ENCODE results near the gene CISD2. TPM values are rescaled to one million over a fixed set of nuclear protein-coding genes. Genes with fewer than 3 reads are reported as not detected.
"Not testable (repeated sequence)": the region's sequence is repeated elsewhere in the genome, so short reads cannot be mapped to it uniquely, and the experiment has no call there.

The CISD2 gene
- total RNA-seq, 1 donor: 11.9 TPM

GRCh38 chr4:102832667-102833066, 36.1 kb upstream of the CISD2 start:
- H3K4me3 ChIP-seq (ENCODE audit: low read length): no peak overlapping the region
- H3K4me1 ChIP-seq (ENCODE audit: insufficient read depth, low read length): peaks cover 11% of the 10 kb centered on the region
- no peaks in the 10 kb centered on the region for H3K27me3 ChIP-seq (ENCODE audit: insufficient read depth, low read length)
- no peaks in the 10 kb centered on the region for H3K9me3 ChIP-seq (ENCODE audit: low read depth, low read length)

- Histone ChIP-seq H3K4me1 (ENCODE audit: insufficient read depth, low read length) (no peaks in the 10 kb centered on the region), H3K4me3 (ENCODE audit: low read length) (no peak overlapping the region), H3K9me3 (ENCODE audit: low read depth, low read length) (no peaks in the 10 kb centered on the region), H3K27me3 (ENCODE audit: insufficient read depth, low read length) (no peaks in the 10 kb centered on the region)
Measured at GRCh38 chr4:102836596-102836995, 32.2 kb upstream of the CISD2 start.

GRCh38 chr4:102842367-102842766, 26.4 kb upstream of the CISD2 start:
- no peak overlapping the region for H3K4me3 ChIP-seq (ENCODE audit: low read length)
- H3K4me1 ChIP-seq (ENCODE audit: insufficient read depth, low read length): no peaks in the 10 kb centered on the region
- H3K9me3 ChIP-seq (ENCODE audit: low read depth, low read length): no peaks in the 10 kb centered on the region
- H3K27me3 ChIP-seq (ENCODE audit: insufficient read depth, low read length): no peaks in the 10 kb centered on the region

- Histone ChIP-seq H3K4me1 (ENCODE audit: insufficient read depth, low read length) (no peaks in the 10 kb centered on the region), H3K4me3 (ENCODE audit: low read length) (no peak overlapping the region), H3K27me3 (ENCODE audit: insufficient read depth, low read length) (no peaks in the 10 kb centered on the region), H3K9me3 (ENCODE audit: low read depth, low read length) (no peaks in the 10 kb centered on the region)
Measured at GRCh38 chr4:102843273-102843672, 25.5 kb upstream of the CISD2 start.

GRCh38 chr4:102843938-102844337, 24.9 kb upstream of the CISD2 start:
- H3K4me1 ChIP-seq (ENCODE audit: insufficient read depth, low read length): no peaks in the 10 kb centered on the region
- no peaks in the 10 kb centered on the region for H3K27me3 ChIP-seq (ENCODE audit: insufficient read depth, low read length)
- no peak overlapping the region for H3K4me3 ChIP-seq (ENCODE audit: low read length)
- no peaks in the 10 kb centered on the region for H3K9me3 ChIP-seq (ENCODE audit: low read depth, low read length)

- Histone ChIP-seq H3K4me3 (ENCODE audit: low read length) (no peak overlapping the region), H3K9me3 (ENCODE audit: low read depth, low read length) (no peaks in the 10 kb centered on the region), H3K27me3 (ENCODE audit: insufficient read depth, low read length) (no peaks in the 10 kb centered on the region), H3K4me1 (ENCODE audit: insufficient read depth, low read length) (no peaks in the 10 kb centered on the region)
Measured at GRCh38 chr4:102847687-102848086, 21.1 kb upstream of the CISD2 start.

- H3K27me3 ChIP-seq (ENCODE audit: insufficient read depth, low read length): no peaks in the 10 kb centered on the region
- H3K4me3 ChIP-seq (ENCODE audit: low read length): no peak overlapping the region
- no peaks in the 10 kb centered on the region for H3K9me3 ChIP-seq (ENCODE audit: low read depth, low read length)
- H3K4me1 ChIP-seq (ENCODE audit: insufficient read depth, low read length): no peaks in the 10 kb centered on the region
Measured at GRCh38 chr4:102849579-102850104, 19.1 kb upstream of the CISD2 start.

- H3K9me3 ChIP-seq (ENCODE audit: low read depth, low read length): no peaks in the 10 kb centered on the region
- H3K27me3 ChIP-seq (ENCODE audit: insufficient read depth, low read length): no peaks in the 10 kb centered on the region
- no peaks in the 10 kb centered on the region for H3K4me1 ChIP-seq (ENCODE audit: insufficient read depth, low read length)
- no peak overlapping the region for H3K4me3 ChIP-seq (ENCODE audit: low read length)
Measured at GRCh38 chr4:102850370-102850769, 18.4 kb upstream of the CISD2 start.

GRCh38 chr4:102858828-102859464, 9.8 kb upstream of the CISD2 start:
- no peak overlapping the region for H3K4me3 ChIP-seq (ENCODE audit: low read length)
- no peaks in the 10 kb centered on the region for H3K27me3 ChIP-seq (ENCODE audit: insufficient read depth, low read length)
- H3K4me1 ChIP-seq (ENCODE audit: insufficient read depth, low read length): peaks cover 20% of the 10 kb centered on the region
- H3K9me3 ChIP-seq (ENCODE audit: low read depth, low read length): peaks cover 16% of the 10 kb centered on the region

GRCh38 chr4:102860611-102861324, 8.0 kb upstream of the CISD2 start:
- H3K4me3 ChIP-seq (ENCODE audit: low read length): no peak overlapping the region
- H3K9me3 ChIP-seq (ENCODE audit: low read depth, low read length): peaks cover 16% of the 10 kb centered on the region
- H3K27me3 ChIP-seq (ENCODE audit: insufficient read depth, low read length): no peaks in the 10 kb centered on the region
- peaks cover 20% of the 10 kb centered on the region for H3K4me1 ChIP-seq (ENCODE audit: insufficient read depth, low read length)

GRCh38 chr4:102862016-102862415, 6.8 kb upstream of the CISD2 start:
- H3K9me3 ChIP-seq (ENCODE audit: low read depth, low read length): peaks cover 16% of the 10 kb centered on the region
- no peaks in the 10 kb centered on the region for H3K27me3 ChIP-seq (ENCODE audit: insufficient read depth, low read length)
- peaks cover 23% of the 10 kb centered on the region for H3K4me1 ChIP-seq (ENCODE audit: insufficient read depth, low read length)
- H3K4me3 ChIP-seq (ENCODE audit: low read length): no peak overlapping the region

GRCh38 chr4:102862747-102863146, 6.0 kb upstream of the CISD2 start:
- peaks cover 16% of the 10 kb centered on the region for H3K9me3 ChIP-seq (ENCODE audit: low read depth, low read length)
- no peaks in the 10 kb centered on the region for H3K27me3 ChIP-seq (ENCODE audit: insufficient read depth, low read length)
- no peak overlapping the region for H3K4me3 ChIP-seq (ENCODE audit: low read length)
- H3K4me1 ChIP-seq (ENCODE audit: insufficient read depth, low read length): peaks cover 27% of the 10 kb centered on the region

GRCh38 chr4:102865327-102865726, 3.5 kb upstream of the CISD2 start:
- not testable (repeated sequence) for H3K27me3 ChIP-seq (ENCODE audit: insufficient read depth, low read length)

GRCh38 chr4:102867278-102868152, 1.3 kb upstream of the CISD2 start:
- H3K4me3 ChIP-seq (ENCODE audit: low read length): peak overlapping the region; percentile 75
- peaks cover 38% of the 10 kb centered on the region for H3K4me1 ChIP-seq (ENCODE audit: insufficient read depth, low read length)
- H3K9me3 ChIP-seq (ENCODE audit: low read depth, low read length): no peaks in the 10 kb centered on the region
- H3K27me3 ChIP-seq (ENCODE audit: insufficient read depth, low read length): no peaks in the 10 kb centered on the region

More at GRCh38 chr4:102865327-102865726, 3.5 kb upstream of the CISD2 start:
- peaks cover 45% of the 10 kb centered on the region for H3K4me1 ChIP-seq (ENCODE audit: insufficient read depth, low read length)
- not testable (repeated sequence) for H3K4me3 ChIP-seq (ENCODE audit: low read length); H3K9me3 ChIP-seq (ENCODE audit: low read depth, low read length)
